Gastroesophageal sphincter (tissue), 4 donors: ENCODE results near the gene DUXB. TPM values are rescaled to one million over a fixed set of nuclear protein-coding genes. Genes with fewer than 3 reads are reported as not detected.
A peak's percentile ranks its signal among the peaks of the same experiment; 100 is the strongest.

Experiments used
- ATAC-seq: fragments of 150-250 bp; one replicate; pipeline ENCODE4 v1.9.1; 2016; ENCODE audit warnings: mild to moderate bottlenecking, moderate library complexity
- H3K27ac ChIP-seq, 4 donors: fragments of 200-600 bp; sonication (generic) in 3 of 4; 1 replicate in 3 of 4; 2 replicates in 1 of 4; pipeline ENCODE4 v1.5.1; 2016 to 2019
- H3K27me3 ChIP-seq: fragments of 200-600 bp; sonication (generic); one replicate; pipeline ENCODE4 v1.5.1; 2019
- H3K36me3 ChIP-seq, 2 donors: fragments of 200-600 bp; sonication (generic); one replicate each; pipeline ENCODE4 v1.5.1; 2019; ENCODE audit warnings: control low read depth in 1 of 2
- H3K4me1 ChIP-seq, 3 donors: fragments of 200-600 bp; sonication (generic); 1 replicate in 2 of 3; 2 replicates in 1 of 3; pipeline ENCODE4 v1.5.1; 2016 to 2019; ENCODE audit warnings: control low read depth in 2 of 3
- H3K4me3 ChIP-seq, 2 donors: fragments of 200-600 bp; sonication (generic); one replicate each; pipeline ENCODE4 v1.5.1; 2019; ENCODE audit warnings: mild to moderate bottlenecking in 1 of 2, moderate library complexity in 1 of 2
- H3K9me3 ChIP-seq, 3 donors: fragments of 200-600 bp; sonication (generic); one replicate each; pipeline ENCODE4 v1.5.1; 2017 to 2019; ENCODE audit warnings: control low read depth in 2 of 3
- EP300 ChIP-seq: sonication (generic); formaldehyde crosslinking; IDR thresholded peaks from one replicate; pipeline ENCODE4 v1.6.1; 2017; ENCODE audit warnings: antibody characterized with exemption, mild to moderate bottlenecking
- POLR2A ChIP-seq, 2 donors: fragments of 450-650 bp; IDR thresholded peaks; one replicate each; pipeline ENCODE4 v1.6.1; 2017; ENCODE audit warnings: antibody characterized with exemption in 2 of 2, mild to moderate bottlenecking in 2 of 2, moderate library complexity in 1 of 2
- POLR2AphosphoS5 ChIP-seq: sonication (generic); formaldehyde crosslinking; IDR thresholded peaks from one replicate; pipeline ENCODE4 v1.6.1; 2017; ENCODE audit warnings: antibody characterized with exemption
- WGBS, 2 donors: methylation state at CpG; one replicate each; pipeline ENCODE4 v1.1.5; 2018; ENCODE audit warnings: low coverage in 1 of 2; 5-methylcytosine and 5-hydroxymethylcytosine counted together
- total RNA-seq, 4 donors: library from RNA; depleted of rRNA; stranded (reverse); fragments of >200 nt; gene quantifications; one replicate each; pipeline ENCODE4 v1.1.0, GENCODE V29; 2016
- TF ChIP-seq, protein P1 (sequence below), 4 experiments: fragments of 200-600 bp in 2 of 4; fragments of 450-650 bp in 2 of 4; sonication (generic) in 1 of 4; IDR thresholded peaks; one replicate each; pipeline ENCODE4 v1.5.1; 2017 to 2019; ENCODE audit warnings: antibody characterized with exemption in 4 of 4, mild to moderate bottlenecking in 2 of 4, moderate library complexity in 2 of 4

The DUXB gene
- total RNA-seq, 4 donors from 2014 or later: not detected

DNA sequence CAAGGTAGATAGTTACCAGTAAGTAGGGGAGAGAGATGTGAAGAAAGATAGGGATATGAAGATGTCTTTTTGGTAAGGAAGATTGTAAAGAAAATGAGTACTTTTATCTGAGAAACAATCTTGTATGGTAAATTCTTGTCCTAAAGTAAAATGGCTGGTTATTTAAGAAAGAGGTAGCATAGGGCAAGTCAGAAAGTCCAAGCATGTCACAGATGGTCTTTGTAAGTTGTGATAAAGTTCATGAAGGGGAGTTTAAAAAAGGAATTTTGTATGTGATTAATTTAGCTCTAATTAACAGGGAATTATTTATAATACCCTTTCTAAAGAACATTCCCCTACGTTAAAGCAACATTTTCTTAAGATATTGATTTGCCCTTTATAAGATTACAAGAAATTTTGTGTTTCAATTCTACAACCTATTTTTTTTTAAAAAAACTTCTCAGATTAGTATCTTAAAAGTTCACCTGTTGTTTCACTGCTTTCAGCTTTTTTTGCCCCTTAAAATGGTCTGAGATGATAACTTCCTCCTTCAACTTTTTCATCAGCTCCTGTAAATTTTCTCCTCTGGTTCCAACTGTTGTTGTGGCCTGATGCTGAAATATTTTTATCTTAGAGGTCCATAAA lies 41.3 kb upstream of the DUXB start:
- H3K36me3 ChIP-seq: no peaks in the 10 kb centered on the region
- no peak overlapping the region for H3K27ac ChIP-seq
- H3K9me3 ChIP-seq: no peaks in the 10 kb centered on the region
- ATAC-seq: no peak
- H3K4me3 ChIP-seq: no peak overlapping the region
- no peaks in the 10 kb centered on the region for H3K27me3 ChIP-seq
- 26 to 47% methylated on average over 1 of the region's 1 CpG for WGBS, 2 donors
- TF ChIP-seq EP300 (no peak), POLR2AphosphoS5 (no peak), POLR2A (IDR thresholded peaks at IDR 0.05) (no peak)
- TF ChIP-seq, protein P1, sequence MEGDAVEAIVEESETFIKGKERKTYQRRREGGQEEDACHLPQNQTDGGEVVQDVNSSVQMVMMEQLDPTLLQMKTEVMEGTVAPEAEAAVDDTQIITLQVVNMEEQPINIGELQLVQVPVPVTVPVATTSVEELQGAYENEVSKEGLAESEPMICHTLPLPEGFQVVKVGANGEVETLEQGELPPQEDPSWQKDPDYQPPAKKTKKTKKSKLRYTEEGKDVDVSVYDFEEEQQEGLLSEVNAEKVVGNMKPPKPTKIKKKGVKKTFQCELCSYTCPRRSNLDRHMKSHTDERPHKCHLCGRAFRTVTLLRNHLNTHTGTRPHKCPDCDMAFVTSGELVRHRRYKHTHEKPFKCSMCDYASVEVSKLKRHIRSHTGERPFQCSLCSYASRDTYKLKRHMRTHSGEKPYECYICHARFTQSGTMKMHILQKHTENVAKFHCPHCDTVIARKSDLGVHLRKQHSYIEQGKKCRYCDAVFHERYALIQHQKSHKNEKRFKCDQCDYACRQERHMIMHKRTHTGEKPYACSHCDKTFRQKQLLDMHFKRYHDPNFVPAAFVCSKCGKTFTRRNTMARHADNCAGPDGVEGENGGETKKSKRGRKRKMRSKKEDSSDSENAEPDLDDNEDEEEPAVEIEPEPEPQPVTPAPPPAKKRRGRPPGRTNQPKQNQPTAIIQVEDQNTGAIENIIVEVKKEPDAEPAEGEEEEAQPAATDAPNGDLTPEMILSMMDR (IDR thresholded peaks at IDR 0.05): no peak
- no peaks in the 10 kb centered on the region for H3K4me1 ChIP-seq

GRCh38 chr16:75733305-75734211 lies 32.3 kb upstream of the DUXB start:
- peak; percentile 41 for ATAC-seq
- TF ChIP-seq POLR2AphosphoS5 (peak; percentile 58), POLR2A (IDR thresholded peaks at IDR 0.05) (no peak), EP300 (no peak)
- TF ChIP-seq, protein P1 (IDR thresholded peaks at IDR 0.05): no peak
- peaks cover 7 to 22% (median 10%) of the 10 kb centered on the region in 3 donors for H3K4me1 ChIP-seq
- 14 to 24% methylated on average over 4 to 6 of the region's 6 CpGs for WGBS, 2 donors
- no peaks in the 10 kb centered on the region for H3K27me3 ChIP-seq
- H3K4me3 ChIP-seq: no peak overlapping the region
- H3K9me3 ChIP-seq: no peaks in the 10 kb centered on the region
- H3K27ac ChIP-seq: peak overlapping the region; percentile 31 to 68 (median 60)
- H3K36me3 ChIP-seq: no peaks in the 10 kb centered on the region

GRCh38 chr16:75732871-75733270 lies 31.6 kb upstream of the DUXB start:
- TF ChIP-seq, protein P1 (IDR thresholded peaks at IDR 0.05): no peak
- TF ChIP-seq POLR2AphosphoS5 (no peak), POLR2A (IDR thresholded peaks at IDR 0.05) (no peak), EP300 (no peak)
- 25 to 56% methylated on average over 2 of the region's 2 CpGs for WGBS, 2 donors
- H3K27ac ChIP-seq: peak overlapping the region in 3 of 4 donors; percentile 56 to 68 (median 65)
- H3K27me3 ChIP-seq: no peaks in the 10 kb centered on the region
- no peaks in the 10 kb centered on the region for H3K36me3 ChIP-seq
- peaks cover 7 to 22% (median 10%) of the 10 kb centered on the region in 3 donors for H3K4me1 ChIP-seq
- ATAC-seq: no peak
- H3K4me3 ChIP-seq: no peak overlapping the region
- H3K9me3 ChIP-seq: no peaks in the 10 kb centered on the region

GRCh38 chr16:75727221-75727620 lies 26.0 kb upstream of the DUXB start:
- TF ChIP-seq POLR2A (IDR thresholded peaks at IDR 0.05) (no peak), POLR2AphosphoS5 (no peak), EP300 (no peak)
- TF ChIP-seq, protein P1 (IDR thresholded peaks at IDR 0.05): no peak
- Histone ChIP-seq H3K9me3 (no peaks in the 10 kb centered on the region), H3K27me3 (no peaks in the 10 kb centered on the region), H3K4me1 (no peaks in the 10 kb centered on the region), H3K36me3 (no peaks in the 10 kb centered on the region), H3K27ac (no peak overlapping the region), H3K4me3 (no peak overlapping the region)
- 37 to 46% methylated on average over 2 to 3 of the region's 3 CpGs for WGBS, 2 donors
- ATAC-seq: no peak
